ENCODE results near the gene LYPLA2. TPM values are rescaled to one million over a fixed set of nuclear protein-coding genes. Genes with fewer than 3 reads are reported as not detected.

The LYPLA2 gene
- total and polyA plus RNA-seq, 2 of the 8 experiments (the other 6 are each of a cell fraction or from before 2014, with no cell fraction given): 138 to 211 TPM

DNA sequence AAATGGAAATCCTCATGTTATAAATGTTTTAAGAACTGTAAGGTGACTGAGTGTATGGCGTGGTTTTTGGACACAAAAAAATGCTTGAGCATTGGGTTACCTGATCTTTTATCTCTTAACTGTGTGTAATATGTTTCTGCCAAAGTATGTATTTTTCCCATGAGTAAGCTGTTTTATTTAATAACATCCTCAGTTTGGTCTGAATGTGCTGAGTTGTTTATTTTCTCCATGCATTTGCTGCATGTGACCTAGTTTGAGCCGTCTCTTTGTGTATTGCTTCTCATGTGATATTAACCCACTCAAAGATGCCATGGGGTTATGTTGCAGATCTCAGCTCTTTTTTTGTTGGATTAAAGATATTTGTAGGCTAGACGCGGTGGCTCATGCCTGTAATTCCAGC, 6.1 kb upstream of the LYPLA2 start (continued):
- TF ChIP-seq, protein P1, sequence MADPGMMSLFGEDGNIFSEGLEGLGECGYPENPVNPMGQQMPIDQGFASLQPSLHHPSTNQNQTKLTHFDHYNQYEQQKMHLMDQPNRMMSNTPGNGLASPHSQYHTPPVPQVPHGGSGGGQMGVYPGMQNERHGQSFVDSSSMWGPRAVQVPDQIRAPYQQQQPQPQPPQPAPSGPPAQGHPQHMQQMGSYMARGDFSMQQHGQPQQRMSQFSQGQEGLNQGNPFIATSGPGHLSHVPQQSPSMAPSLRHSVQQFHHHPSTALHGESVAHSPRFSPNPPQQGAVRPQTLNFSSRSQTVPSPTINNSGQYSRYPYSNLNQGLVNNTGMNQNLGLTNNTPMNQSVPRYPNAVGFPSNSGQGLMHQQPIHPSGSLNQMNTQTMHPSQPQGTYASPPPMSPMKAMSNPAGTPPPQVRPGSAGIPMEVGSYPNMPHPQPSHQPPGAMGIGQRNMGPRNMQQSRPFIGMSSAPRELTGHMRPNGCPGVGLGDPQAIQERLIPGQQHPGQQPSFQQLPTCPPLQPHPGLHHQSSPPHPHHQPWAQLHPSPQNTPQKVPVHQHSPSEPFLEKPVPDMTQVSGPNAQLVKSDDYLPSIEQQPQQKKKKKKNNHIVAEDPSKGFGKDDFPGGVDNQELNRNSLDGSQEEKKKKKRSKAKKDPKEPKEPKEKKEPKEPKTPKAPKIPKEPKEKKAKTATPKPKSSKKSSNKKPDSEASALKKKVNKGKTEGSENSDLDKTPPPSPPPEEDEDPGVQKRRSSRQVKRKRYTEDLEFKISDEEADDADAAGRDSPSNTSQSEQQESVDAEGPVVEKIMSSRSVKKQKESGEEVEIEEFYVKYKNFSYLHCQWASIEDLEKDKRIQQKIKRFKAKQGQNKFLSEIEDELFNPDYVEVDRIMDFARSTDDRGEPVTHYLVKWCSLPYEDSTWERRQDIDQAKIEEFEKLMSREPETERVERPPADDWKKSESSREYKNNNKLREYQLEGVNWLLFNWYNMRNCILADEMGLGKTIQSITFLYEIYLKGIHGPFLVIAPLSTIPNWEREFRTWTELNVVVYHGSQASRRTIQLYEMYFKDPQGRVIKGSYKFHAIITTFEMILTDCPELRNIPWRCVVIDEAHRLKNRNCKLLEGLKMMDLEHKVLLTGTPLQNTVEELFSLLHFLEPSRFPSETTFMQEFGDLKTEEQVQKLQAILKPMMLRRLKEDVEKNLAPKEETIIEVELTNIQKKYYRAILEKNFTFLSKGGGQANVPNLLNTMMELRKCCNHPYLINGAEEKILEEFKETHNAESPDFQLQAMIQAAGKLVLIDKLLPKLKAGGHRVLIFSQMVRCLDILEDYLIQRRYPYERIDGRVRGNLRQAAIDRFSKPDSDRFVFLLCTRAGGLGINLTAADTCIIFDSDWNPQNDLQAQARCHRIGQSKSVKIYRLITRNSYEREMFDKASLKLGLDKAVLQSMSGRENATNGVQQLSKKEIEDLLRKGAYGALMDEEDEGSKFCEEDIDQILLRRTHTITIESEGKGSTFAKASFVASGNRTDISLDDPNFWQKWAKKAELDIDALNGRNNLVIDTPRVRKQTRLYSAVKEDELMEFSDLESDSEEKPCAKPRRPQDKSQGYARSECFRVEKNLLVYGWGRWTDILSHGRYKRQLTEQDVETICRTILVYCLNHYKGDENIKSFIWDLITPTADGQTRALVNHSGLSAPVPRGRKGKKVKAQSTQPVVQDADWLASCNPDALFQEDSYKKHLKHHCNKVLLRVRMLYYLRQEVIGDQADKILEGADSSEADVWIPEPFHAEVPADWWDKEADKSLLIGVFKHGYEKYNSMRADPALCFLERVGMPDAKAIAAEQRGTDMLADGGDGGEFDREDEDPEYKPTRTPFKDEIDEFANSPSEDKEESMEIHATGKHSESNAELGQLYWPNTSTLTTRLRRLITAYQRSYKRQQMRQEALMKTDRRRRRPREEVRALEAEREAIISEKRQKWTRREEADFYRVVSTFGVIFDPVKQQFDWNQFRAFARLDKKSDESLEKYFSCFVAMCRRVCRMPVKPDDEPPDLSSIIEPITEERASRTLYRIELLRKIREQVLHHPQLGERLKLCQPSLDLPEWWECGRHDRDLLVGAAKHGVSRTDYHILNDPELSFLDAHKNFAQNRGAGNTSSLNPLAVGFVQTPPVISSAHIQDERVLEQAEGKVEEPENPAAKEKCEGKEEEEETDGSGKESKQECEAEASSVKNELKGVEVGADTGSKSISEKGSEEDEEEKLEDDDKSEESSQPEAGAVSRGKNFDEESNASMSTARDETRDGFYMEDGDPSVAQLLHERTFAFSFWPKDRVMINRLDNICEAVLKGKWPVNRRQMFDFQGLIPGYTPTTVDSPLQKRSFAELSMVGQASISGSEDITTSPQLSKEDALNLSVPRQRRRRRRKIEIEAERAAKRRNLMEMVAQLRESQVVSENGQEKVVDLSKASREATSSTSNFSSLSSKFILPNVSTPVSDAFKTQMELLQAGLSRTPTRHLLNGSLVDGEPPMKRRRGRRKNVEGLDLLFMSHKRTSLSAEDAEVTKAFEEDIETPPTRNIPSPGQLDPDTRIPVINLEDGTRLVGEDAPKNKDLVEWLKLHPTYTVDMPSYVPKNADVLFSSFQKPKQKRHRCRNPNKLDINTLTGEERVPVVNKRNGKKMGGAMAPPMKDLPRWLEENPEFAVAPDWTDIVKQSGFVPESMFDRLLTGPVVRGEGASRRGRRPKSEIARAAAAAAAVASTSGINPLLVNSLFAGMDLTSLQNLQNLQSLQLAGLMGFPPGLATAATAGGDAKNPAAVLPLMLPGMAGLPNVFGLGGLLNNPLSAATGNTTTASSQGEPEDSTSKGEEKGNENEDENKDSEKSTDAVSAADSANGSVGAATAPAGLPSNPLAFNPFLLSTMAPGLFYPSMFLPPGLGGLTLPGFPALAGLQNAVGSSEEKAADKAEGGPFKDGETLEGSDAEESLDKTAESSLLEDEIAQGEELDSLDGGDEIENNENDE (IDR thresholded peaks at IDR 0.05; ENCODE audit: insufficient replicate concordance, low read length): no peak

All from H1 (cell line).